GM12892 (cell line): Measurements from ENCODE around the gene SLC37A1.

ENCODE experiments used
- POLR2A ChIP-seq: IDR thresholded peaks from 2 replicates; pipeline ENCODE4 v1.6.1; 2011; ENCODE audit warnings: low read depth, low read length, control low read depth
- TAF1 ChIP-seq: IDR thresholded peaks from 2 replicates; pipeline ENCODE4 v1.6.1; 2011; ENCODE audit warnings: low read depth, mild to moderate bottlenecking, control low read depth, low read length, borderline replicate concordance

DNA sequence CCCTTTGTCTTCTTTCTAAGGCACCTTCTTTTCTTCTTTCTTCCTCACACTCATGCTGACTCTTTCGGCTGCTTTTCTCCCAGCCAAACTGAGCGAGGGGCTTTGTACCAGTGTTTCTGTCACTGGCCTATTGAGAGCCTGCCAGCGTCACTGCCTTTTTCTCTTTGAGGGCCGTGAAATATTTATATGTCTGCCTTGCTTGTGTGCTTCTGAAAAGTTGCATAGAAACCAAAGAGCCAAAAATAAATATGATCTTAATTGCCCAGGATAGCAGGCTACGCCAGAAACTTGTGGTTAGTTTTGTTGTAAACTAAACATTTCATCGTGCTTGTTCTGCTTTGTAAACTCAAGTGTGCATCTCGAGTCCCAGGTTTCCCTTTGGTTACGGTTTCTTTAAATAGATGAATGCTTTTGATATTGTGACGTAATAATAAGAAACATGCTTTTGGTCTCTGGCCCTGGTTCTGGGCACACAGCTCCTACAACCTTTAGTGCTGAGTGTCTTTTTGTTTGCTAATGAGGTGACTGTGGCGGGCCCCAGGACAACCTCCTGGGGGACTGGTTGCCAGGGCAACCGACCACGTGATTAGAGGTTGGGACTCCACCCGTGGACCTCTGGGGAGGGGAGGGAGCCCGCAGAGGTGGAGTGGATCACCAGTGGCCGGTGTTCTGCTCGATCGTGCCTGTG, 10.8 kb downstream of the SLC37A1 start:
- TF ChIP-seq POLR2A (no peak), TAF1 (0 out of 2 replicates have a peak, but pooled peaks have one; percentile 38)
